Measurements from ENCODE around the gene APOBR. TPM values are rescaled to one million over a fixed set of nuclear protein-coding genes. Genes with fewer than 3 reads are reported as not detected.
"Not testable (repeated sequence)": the region's sequence is repeated elsewhere in the genome, so short reads cannot be mapped to it uniquely, and the experiment has no call there.

APOBR gene, protein sequence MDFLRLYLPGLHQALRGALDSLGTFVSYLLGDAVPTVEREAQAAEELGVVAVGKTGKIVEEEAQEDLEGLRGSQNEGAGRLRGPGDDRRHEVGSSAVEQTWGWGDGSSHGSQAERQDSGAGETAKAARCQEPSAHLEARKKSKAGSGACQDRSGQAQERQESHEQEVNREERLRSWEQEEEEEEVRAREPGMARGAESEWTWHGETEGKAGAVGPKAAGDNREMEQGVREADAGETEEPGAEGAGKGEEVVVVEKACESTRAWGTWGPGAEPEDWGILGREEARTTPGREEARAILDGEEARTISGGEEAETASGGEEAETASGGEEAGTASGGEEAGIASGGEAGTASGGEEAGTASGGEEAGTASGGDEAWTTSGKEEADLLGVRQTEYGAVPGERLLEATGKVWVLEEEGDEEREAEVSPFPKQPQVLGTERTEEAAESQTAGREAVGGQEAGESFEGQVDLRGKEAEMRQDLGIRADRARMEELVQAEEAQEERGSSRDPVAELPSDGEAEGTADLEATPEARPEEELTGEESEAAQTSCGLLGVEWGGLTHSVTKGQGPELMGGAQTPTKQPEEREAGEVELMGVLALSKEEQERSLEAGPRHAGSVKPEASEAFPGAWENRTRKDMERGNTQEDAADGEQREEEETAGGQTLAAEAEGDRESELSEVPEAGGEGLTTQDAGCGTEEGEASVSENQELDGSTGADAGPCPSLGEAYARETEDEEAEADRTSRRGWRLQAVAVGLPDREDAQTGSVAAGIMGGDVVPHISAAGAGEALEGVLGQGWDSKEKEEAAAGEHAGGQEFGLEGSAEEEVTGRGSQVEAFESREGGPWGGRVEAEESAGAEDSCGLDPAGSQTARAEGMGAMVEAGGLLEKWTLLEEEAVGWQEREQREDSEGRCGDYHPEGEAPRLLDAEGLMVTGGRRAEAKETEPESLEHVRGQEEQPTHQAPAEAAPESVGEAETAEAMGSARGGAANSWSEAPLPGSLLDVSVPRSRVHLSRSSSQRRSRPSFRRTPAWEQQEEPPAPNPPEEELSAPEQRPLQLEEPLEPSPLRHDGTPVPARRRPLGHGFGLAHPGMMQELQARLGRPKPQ
- 1 to 10 TPM in 3 of 5 donors, under 1 TPM in 2; 0.87 to 1.7 (median 1.4) TPM for polyA plus RNA-seq (ENCODE audit: insufficient read depth in 1 of 5, insufficient read length in 5 of 5, low replicate concordance in 1 of 5)
- long read RNA-seq, donor 1: 0 reads
- long read RNA-seq, donor 2: 0 reads
- long read RNA-seq, donor 3: 0 reads
- long read RNA-seq, donor 4: 0 reads
- long read RNA-seq, donor 5: 0 reads
- long read RNA-seq, donor 6: 0 reads
- long read RNA-seq, donor 7: 0 reads
- long read RNA-seq, donor 8: 0 reads

DNA sequence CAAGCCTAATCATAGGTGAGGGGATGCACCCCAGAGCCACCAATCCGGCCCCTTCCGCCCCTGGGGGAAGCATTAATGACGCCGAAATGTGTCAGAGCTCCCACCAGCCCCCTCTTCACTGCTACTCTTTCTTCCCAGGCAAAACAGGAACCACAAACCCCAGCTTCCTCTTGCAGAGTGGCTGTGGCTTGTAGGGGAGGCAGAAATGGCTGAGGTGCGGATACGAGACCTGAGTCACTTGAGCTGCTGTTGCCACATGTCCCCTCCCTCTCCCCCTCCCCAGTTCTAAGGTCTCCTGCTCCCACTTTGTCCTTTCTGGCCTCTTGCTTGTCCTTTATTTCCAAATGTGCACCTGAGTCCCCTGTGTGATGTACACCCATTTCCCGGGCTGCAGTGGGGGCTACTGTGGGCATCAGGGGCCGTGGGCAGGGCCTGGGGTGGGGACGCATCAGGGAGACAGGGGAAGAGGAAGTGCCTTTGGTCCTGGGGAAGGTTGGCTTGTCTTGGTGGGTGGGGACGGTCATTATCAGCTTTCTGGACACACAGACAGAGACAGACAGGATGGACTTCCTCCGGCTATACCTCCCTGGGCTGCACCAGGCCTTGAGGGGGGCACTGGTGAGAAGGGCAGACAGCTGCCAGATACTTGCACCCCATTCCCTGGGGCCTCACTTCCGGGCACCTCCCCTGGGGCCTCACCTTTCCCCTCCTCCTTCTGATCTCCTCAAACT lies at the start of gene APOBR:
APOBR (plus strand) TSS at position 523 of the 731 bp plus-strand sequence; CDS start at position 562, 39 bp downstream.
- DNase-seq: no peak

DNA sequence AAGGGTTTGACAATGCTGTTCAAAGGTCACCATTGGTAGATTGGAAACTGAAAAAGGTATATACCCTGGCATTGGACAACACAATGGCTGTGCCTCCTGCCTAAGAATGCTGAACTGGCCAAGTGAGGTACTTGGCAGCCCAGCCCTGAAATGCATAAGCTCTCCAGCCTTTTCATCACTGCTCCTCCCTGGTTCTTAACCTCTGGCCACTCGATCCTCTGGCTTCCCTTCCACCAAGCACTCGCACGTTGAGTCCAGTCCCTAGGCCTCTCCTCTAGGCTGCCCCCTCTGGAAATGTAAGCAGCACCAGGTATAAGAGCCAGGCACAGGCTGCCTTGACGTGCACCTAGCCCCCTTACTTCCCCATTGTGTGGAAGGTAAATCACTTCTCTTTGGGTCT lies 48.1 kb upstream of the APOBR start:
- DNase-seq: not testable (repeated sequence)

DNA sequence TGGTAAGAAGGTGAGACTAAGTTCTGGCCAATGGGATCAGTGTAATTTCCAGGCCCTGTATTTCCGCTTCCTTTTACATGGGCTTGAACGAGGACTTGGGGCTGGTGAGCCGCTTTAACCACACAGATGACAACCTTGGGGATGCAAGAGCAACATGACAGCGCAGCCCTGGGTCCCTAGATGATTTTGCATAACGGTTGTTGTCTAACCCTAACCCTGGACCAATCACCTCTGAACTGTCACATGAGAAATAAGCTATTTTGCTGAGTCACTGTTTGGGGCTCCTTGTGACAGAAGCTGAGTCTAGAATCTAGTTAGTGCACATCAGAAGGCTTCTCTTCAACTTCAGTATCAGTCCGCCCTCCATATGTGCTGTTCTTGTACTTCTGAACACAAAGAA lies 47.4 kb upstream of the APOBR start:
- not testable (repeated sequence) for DNase-seq

DNA sequence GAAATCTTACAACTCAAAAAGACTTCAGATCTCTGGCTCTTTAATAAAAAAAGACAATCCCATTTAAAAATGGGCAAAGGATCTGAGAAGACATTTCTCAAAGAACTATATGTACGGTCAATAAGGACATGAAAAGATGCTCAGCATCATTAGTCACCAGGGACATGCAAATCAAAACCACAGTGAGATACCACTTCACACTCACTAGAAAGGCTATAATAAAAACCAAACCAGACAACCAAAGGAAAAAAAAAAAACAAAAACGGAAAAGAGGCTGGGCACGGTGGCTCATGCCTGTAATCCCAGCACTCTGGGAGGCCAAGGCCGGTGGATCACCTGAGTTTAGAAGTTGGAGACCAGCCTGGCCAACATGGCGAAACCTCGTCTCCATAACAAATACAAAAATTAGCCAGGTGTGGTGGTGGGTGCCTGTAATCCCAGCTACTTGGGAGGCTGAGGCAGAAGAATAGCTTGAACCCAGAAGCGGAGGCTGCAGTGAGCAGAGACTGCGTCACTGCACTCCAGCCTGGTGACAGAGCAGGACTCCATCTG lies 20.7 kb upstream of the APOBR start:
- DNase-seq: no peak

DNA sequence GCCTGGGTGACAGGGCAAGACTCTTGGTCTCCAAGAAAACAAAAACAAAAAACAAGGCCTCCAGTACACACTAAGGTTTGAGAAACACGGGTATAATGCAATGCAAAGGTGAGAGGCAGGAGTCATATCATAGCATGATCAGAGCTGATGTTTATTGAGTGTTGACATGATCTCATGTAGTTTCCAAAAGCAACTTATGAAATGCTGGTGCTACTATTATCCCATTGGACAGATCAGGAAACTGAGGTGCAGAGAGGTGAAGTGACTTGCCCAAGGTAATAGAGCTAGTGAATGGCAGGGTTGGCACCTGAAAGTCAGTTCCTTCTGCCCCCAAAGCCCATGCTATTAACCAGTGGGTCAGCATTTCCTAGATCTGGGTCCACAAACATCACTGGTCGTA lies 19.2 kb upstream of the APOBR start:
- no peak for DNase-seq

DNA sequence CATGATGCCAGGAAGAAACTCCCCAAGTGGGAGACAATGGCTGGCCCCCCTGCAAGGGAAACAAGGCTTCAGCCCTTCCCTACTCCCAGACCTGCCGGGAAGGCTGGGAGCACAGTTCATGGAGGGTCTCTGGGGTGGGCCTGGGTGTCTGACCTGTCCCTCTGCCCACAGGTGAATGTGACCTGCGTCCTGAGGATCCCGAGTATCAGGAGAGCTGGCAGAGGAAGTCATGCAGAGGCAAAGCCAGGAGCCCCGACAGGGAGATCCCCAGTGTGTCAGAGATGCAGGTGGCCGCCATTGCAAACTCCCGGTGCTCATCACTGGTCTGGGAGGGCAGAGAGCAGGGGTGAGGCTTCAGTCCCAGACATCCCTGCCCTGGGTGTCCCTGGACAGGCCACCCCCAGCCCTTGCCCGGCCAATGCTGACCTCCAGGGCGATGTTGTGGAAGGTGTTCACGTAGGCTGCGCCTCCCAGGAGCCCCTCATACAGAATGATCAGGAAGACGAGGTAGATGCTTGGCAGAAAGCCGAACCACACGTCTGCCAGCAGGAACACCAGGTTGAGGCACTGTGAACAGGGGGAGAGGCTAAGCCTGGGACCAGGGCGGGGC lies 17.0 kb upstream of the APOBR start:
- no peak for DNase-seq

DNA sequence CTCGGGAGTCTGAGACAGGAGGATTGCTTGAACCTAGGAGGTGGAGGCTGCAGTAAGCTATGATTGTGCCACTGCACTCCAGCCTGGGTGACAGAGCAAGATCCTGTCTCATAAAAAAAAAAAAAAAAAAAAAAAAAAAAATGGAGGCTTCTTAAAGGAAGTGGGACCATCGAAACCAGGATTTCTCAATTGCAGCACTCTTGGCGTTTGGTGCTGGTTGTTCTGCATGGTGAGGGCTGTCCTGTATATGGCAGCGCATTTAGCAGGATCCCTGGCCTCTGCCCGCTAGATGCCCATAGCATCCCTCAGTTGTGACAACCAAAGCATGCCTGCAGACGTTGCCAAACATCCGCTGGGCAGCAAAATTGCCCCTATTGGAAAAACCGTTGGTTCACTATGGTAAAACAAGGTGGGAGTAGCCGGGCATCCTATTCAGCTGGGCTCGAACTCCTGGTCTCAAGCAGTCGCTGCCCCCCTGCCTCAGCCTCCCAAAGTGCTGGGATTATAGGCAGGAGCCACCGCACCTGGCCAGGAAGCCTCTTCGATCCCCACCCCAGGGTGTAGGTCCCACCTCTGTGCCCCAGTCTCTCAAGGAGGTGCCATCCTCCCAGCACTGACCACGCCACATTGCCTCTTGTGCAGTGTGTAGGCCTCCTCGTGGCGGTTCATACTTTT lies 15.8 kb upstream of the APOBR start:
- no peak for DNase-seq

DNA sequence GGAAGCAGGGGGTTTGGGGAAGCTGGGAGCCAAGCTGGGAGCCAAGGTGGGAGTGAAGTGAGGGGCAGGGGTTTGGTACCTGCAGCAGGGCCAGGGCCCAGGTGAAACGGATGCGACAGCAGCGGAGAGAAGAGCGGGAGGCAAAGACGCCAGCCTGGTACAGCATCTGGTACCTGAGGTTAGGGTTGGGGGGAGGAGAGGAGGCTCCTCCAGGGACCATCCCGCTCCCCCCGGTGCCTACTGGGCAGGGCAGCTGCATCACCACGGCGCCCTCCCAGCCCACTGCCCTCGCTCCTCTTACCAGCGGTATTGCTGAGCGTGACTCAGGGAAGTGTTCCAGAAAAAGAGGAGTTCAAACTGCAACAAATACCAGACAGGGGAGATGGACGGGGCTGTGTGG lies 12.4 kb upstream of the APOBR start:
- no peak for DNase-seq

DNA sequence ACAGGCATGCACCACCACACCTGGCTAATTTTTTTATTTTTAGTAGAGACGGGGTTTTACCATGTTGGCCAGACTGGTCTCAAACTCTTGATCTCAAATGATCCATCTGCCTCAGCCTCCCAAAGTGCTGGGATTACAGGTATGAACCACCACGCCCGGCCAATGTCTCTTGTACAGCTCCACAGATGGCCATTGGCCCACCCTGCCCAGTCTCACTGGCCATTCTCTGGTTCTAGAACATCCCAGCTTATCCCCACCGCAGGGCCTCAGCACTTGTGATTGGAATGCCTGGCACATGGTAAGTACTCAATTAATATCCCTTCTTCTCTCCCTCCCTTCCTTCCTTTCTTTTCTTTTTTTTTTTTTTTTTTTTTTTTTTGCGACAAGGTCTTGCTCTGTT lies 11.1 kb upstream of the APOBR start:
- DNase-seq: not testable (repeated sequence)

DNA sequence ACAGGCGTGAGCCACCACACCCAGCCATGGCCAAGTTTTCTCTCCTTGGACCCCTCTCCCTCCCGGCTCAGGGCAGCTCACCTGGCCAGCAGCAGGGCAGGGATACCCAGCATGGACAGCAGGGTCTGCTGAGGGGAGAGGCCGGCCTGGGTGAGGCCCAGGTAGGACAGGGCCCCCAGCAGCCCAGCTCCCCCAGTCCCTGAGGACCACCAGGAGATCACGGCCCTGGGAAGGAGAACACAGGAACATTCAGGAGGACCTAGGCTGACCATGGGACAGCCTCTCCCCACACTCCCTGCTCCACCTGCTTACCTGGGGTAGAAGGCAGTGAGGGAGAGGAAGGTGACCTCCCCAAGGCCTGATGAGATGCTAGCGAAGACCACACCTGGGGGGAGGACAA lies 8.2 kb upstream of the APOBR start:
- DNase-seq: no peak

DNA sequence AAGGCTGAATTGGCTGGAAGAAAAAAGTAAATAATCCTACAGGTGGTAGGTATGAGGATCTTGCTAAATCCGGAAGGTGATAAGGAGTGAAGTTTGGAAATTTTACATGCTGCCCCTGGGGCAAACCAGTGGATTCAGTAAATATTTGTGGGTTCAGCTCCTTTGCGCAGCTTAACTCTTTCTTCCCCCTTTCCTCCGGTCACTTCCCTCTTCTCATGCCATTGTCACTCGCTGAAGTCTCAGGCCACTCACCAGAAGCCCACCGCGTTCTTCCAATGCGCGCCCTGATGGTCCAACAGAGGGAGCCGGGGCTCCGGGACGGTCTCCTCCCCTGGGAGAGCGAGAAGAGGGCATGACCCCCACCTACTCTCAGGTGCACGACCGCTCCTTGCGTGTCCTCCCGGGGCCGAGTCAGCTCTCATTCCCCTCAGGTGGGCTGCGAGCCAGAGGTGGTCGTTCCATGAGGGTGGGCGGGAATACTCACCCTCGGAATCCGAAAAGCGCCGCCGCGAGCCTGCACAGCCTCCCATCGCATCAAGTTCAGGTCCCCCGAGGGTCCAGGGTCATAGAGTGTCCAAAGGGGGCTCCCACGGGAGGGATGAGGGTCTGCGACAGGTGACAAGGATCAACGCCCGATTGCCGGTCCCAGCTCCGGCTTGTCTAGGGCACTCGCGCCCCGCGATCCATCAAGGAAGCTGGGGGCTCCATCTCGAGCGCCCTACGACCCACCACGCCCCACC lies 3.0 kb upstream of the APOBR start:
- DNase-seq: peak in 1 of 2 donors; percentile 9

DNA sequence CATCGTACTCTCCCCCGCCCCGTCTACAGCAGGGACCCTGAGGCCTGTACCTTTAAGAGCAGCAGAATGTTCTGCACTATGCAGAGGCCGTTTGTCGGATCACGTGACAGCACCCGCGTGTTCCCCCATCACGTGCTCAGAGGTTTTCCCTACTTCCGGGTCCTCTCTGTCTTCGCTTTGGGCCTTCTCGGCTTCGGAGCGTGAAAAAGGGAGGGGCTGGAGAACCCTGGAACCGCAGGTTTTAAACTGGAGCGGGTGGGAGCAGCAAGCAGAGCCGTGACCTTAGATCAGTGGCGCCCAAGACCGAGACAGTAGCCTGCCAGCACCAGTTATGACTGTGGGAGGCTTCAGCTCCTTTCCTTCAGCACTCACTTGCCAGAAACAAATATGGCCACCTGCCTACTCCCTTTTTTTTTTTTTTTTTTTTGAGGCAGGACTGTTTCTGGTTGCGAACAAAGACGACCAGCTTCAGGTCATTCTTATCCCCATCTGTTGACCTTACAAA lies 2.4 kb upstream of the APOBR start, which contains the start of gene CLN3:
CLN3 (minus strand) TSS at position 105 of the 505 bp plus-strand sequence. CDS start 315 bp downstream, outside the sequence.
- DNase-seq: peak; percentile 92 to 93

DNA sequence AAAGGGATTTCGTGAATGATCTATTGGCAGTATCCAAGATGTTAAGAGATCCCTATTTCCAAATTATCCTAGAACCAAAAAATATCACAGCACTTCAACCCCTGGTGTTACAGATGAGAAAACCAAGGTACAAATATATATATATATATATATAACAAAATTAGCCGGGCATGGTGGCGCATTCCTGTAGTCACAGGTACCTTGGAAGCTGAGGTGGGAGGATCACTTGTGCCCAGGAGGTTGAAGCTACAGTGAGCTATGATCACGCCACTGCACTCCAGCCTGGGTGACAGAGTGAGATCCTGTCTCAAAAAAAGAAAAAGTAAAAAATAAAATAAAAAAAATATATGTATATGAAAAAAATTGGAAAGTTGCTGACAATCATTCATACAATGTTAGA lies 1.9 kb upstream of the APOBR start:
- no peak for DNase-seq

DNA sequence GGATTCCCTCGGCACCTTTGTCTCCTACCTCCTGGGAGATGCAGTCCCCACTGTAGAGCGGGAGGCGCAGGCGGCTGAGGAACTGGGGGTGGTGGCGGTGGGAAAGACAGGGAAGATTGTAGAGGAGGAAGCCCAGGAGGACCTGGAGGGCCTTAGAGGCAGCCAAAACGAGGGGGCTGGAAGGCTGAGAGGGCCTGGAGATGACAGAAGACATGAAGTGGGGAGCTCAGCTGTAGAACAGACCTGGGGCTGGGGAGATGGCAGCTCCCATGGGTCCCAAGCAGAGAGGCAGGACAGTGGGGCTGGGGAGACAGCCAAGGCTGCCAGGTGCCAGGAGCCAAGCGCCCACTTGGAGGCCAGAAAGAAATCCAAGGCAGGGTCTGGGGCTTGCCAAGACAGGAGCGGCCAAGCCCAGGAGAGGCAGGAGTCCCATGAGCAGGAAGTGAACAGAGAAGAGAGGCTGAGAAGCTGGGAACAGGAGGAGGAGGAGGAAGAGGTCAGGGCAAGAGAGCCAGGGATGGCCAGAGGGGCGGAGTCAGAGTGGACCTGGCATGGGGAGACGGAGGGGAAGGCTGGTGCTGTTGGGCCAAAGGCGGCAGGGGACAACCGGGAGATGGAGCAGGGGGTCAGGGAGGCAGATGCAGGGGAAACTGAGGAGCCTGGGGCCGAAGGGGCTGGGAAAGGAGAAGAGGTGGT lies 803 bp downstream of the APOBR start:
- no peak for DNase-seq

DNA sequence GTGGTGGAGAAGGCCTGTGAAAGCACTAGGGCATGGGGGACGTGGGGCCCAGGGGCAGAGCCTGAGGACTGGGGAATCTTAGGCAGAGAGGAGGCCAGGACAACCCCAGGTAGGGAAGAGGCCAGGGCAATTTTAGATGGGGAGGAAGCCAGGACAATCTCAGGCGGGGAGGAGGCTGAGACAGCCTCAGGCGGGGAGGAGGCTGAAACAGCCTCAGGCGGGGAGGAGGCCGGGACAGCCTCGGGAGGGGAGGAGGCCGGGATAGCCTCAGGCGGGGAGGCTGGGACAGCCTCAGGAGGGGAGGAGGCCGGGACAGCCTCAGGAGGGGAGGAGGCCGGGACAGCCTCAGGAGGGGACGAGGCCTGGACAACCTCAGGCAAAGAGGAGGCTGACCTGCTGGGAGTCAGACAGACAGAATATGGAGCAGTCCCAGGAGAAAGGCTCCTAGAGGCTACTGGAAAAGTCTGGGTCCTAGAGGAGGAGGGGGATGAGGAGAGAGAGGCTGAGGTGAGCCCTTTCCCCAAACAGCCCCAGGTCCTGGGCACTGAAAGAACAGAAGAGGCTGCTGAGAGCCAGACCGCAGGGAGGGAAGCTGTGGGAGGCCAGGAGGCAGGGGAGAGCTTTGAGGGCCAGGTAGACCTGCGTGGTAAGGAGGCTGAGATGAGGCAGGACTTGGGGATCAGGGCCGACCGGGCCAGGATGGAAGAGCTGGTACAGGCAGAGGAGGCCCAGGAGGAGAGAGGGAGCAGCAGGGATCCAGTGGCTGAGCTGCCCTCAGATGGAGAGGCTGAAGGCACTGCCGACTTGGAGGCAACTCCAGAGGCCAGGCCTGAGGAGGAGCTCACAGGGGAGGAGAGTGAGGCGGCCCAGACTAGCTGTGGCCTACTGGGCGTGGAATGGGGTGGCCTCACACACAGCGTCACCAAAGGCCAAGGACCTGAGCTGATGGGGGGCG lies 1.6 kb downstream of the APOBR start:
- DNase-seq: no peak

DNA sequence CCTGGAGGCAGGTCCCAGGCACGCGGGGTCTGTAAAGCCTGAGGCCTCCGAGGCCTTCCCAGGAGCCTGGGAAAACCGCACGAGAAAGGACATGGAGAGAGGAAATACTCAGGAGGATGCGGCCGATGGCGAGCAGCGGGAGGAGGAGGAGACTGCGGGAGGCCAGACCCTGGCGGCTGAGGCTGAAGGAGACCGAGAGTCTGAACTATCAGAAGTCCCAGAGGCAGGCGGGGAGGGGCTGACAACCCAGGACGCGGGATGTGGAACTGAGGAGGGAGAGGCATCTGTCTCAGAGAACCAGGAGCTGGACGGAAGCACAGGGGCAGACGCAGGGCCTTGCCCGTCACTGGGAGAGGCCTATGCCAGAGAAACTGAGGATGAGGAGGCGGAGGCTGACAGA lies 2.4 kb downstream of the APOBR start:
- DNase-seq: no peak

DNA sequence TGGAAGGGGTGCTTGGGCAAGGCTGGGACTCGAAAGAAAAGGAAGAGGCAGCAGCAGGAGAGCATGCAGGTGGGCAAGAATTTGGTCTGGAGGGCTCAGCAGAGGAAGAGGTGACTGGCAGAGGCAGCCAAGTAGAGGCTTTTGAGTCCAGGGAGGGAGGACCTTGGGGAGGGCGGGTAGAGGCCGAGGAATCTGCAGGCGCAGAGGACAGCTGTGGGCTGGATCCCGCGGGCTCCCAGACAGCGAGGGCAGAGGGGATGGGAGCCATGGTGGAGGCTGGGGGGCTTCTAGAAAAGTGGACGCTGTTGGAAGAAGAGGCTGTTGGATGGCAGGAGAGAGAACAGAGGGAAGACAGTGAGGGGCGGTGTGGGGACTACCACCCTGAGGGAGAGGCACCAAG lies 2.9 kb downstream of the APOBR start:
- DNase-seq: no peak
